Stimulated activated CD4-positive, alpha-beta T cell treated with anti-CD3 and anti-CD28 coated beads, Interleukin-2, amount 100 ng/mL, for 4 hours (primary cell): ENCODE results near the gene TES.
"Not testable (repeated sequence)": the region's sequence is repeated elsewhere in the genome, so short reads cannot be mapped to it uniquely, and the experiment has no call there.

Experiments used
- DNase-seq: peaks from one replicate; pipeline ENCODE4 v3.0.0-alpha.2; 2020; ENCODE audit warnings: low read depth

TES gene

DNA sequence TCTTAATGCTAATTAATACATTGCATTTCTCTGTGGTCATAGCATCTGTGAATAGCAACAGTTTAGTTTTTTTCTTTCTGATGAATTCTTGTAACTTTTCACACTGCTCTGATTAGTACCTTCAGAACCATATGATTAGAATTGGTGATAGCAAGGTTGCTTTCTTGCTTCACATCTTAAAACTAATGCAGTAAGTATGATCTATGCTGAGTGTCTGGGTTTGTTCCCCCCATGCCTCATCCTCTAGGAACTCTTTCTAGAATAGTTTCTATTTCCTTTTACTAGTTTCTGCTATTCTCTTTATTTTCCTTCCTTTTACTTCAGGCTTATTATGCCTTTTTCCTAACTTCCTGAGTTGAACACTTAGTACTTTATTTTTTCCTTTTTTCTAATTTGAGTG, 32.4 kb downstream of the TES start:
- DNase-seq: no peak

- DNase-seq: not testable (repeated sequence)
These were observed 34.5 kb downstream of the TES start for GRCh38 chr7:116244803-116245202.

GRCh38 chr7:116246357-116246756, 36.0 kb downstream of the TES start:
- no peak for DNase-seq

- no peak for DNase-seq
These were observed 39.7 kb downstream of the TES start for GRCh38 chr7:116249969-116250553.

DNA sequence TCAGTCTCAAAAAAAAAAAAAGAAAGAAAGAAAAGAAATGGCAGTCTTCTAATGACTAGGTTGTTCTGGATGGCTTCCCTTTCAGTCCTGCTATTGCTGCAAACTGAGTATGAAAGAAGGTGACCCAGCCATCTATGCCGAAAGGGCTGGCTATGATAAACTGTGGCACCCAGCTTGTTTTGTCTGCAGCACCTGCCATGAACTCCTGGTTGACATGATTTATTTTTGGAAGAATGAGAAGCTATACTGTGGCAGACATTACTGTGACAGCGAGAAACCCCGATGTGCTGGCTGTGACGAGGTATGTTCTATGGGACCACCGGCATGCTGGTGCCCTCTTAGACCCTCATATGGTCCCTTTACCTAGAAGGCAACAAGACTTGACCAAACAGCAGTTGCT, 41.3 kb downstream of the TES start:
- no peak for DNase-seq

GRCh38 chr7:116252249-116252648, 41.9 kb downstream of the TES start:
- no peak for DNase-seq

DNA sequence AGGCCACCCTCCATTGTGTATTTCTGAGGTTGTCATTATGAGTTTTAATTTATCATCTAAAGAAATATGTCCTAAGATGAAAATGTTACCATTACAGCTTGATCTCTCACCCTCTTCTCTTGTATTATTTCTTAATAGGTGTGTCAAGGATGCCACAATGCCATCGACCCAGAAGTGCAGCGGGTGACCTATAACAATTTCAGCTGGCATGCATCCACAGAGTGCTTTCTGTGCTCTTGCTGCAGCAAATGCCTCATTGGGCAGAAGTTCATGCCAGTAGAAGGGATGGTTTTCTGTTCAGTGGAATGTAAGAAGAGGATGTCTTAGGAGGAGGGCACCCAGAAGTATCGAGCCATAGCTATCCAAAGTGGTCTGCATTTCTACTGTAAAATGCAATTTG, 46.8 kb downstream of the TES start:
- no peak for DNase-seq

DNA sequence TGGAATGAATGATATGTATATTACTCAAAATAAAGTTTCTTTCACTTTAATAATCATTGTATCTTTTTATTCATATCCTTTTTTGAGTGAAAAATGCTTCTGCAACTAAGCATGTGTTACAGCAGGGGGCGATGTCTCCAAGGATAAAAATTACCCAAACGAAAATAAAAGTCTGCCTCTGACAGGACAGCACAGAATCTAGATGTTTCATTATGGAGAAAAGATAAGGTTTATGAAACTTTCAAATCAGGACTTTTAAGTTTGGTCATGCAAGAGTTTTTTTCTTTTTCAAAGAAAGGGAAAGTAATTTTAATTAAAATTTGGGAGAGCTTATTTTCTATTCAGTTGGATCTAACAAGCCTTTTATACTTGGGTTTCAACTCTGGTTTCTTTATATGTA, 48.4 kb downstream of the TES start:
- DNase-seq: peak; percentile 9

- DNase-seq: no peak
These were observed 49.0 kb downstream of the TES start for GRCh38 chr7:116259156-116259870.

DNA sequence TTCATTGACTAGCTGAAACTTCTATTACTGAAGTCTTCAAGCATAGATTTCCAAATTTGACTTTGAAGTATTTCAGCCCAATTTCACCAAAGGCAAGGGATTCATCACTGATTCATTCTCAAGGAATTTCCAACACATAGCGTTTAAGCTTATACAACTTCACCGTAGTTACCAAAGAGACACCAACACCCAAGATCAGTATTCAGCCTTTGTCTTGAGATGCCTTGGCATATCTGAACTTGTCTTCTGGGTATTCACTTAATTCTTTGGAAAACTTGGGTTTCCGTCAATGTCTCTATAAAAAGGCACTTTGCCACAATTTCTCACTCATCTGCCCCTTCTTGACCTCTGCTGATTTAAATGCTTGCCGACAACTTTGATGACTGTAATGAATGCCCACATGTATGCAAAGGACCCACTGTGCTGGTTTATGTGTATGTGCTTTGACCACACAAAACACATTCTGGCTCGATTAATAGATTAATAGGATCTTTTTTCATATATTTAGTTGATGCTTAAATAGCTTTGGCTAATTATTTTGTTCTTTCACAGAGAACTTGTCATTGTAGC, 49.6 kb downstream of the TES start:
- DNase-seq: no peak

DNA sequence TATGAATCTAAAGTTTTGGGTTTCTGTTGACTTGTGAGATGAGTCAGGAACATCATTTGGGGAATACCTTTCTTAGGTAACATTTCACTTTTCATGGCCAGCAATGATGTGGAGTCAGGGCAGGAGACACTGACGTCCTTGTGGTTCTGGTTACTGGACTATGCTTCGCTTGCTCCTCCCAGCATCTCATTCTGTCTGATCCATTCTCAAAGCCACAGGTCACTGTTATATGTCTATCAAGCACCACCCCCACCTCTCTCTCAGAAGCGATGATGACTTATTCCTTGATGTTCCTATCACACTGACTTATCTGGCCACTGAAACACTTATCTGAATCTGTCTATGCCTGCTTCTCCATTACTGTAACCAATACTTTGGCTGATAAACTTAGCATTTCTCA, 51.6 kb downstream of the TES start:
- no peak for DNase-seq

DNA sequence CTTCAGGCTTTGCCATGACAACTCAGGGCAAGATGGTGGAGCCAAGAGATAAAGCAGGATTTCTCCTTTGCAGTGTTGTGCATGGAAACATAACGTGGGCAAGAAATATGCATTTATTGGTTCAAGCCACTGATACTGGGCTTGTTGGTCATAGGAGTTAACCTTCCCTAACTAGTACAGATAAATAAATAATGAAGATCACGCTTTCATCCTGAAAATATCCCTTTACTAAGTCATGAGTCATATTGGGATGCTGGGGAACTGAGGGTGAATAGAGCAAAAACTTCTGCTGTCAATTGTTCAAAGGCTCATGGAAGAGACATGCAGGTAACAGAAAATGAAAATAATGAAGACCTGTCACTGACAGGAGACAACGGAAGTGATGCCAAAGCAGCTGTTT, 55.5 kb downstream of the TES start:
- no peak for DNase-seq

GRCh38 chr7:116269466-116269865, 59.1 kb downstream of the TES start:
- no peak for DNase-seq

DNA sequence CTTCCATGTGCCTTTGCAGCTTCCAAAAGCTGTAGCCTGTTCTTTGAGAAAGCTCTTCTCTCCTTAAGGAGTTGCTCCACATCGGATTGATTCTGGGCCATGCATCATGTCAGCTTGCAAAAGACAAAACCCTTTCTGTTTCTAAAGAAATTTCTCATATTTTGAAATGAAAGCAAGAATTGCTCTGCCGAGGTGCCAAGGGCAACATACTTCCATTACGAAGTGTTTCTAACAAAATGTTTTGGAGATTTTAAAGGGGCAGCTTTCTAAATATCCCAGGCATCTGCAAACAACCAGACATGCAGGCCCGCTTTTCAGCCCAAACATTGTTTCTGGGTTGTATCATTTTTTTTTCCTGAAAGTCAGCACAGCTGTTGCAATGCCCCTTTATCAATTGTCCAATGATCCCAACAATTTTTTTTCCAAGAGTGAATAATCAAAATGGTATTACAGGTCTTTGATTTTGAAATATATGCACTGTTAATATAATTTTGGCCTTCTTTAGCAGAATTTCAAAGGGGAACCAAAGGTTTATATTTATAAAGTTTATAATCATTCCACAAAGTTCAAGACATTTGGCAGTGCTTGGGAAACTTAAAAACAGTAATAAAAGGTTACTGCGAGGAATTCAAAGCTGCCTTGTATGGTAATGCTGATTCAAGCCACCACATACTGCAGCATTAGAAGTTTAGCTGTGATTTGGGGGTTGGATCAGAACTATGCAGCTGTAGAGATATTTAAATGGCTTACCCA, 61.0 kb downstream of the TES start:
- DNase-seq: no peak

- DNase-seq: no peak
These were observed 61.9 kb downstream of the TES start for GRCh38 chr7:116271963-116272886.

DNA sequence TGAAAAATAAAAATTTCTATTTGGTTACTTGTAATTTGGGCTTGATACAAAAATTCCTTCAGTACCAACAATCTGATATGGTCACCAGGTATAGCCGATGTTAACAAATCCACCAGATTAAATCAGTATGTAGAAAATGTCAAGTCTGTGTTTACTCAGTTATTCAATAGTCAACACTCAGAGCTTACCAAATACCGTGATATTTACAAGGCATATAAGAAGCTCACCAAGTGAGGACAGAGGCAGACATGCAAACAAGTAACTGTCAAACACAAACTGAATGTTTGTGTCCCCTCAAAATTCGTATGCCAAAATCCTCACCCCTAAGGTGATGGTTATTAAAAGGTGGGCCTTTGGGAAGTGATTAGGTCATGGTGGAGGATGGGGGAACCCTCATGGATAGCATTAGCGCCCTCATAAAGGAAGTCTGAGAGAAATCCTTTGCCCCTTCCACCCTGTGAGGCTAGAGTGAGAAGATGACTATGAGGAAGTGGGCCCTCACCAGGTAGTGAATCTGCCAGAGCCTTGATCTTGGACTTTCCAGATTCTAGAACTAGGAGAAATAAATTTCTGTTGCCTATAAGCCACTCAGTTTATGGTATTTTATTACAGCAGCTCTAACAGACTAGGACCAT, 63.1 kb downstream of the TES start:
- DNase-seq: no peak

DNA sequence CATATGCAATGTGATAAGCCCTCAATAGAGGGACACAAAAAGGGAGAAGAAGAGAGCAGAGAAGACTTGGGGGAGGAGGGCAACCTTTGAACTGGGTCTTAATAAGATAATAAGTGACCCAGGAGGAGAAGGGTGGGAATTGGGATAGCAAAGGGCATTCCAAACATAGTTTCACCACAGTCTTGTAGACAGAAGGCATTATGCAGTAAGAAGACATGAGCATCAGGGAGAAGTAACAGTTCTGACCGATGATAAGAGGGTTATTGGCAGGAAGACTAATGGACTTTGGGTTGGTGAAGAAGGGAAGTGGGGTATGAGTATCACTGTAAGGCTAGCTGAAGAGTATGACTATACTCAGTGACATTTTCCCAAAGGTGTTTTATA, 63.6 kb downstream of the TES start:
- no peak for DNase-seq

- no peak for DNase-seq
These were observed 66.7 kb downstream of the TES start for GRCh38 chr7:116277070-116277469.

DNA sequence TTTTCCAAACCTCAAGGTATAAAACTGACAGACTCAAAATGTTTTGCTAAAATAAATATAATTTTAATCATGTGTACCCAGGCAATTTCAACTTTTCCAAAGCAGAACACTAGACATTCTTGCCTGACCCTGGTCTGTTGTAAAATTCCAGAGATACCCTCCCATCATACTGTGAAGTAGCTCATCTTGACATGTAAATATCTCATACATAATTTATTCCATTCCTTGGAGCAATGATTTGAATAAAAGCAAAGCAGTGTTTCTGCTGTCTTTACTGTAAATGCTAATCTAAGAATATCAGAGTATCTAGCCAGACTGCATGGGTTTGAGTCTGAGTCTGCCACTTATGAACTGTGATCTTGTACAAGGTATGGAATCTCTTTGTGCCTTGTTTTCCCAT, 68.9 kb downstream of the TES start:
- no peak for DNase-seq

DNA sequence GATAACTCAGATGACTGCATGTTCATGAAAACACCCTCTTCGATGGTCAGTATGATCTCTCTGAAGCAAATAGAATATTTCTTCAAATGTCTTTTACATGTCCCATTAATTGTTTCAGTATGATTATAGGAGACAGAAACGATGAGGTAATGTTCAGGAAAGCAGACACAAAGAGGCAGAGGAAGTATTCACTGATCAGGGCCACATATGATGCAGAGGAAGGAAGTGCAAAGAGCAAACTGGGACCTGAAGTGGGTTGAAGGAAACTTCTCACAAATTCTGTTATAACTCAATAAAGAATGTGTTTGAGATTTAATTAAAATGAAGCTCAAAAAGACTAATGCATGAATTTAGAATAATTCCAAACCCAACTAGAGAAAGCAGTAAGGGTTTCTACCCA, 70.5 kb downstream of the TES start:
- DNase-seq: no peak

GRCh38 chr7:116283595-116284204, 73.4 kb downstream of the TES start:
- no peak for DNase-seq
